GM12878 (cell line): ENCODE measurements around the gene SYNRG. TPM values are rescaled to one million over a fixed set of nuclear protein-coding genes. Genes with fewer than 3 reads are reported as not detected.

Experiments
- ATAC-seq: fragments of 200-7000 bp; cut with Tn5 transposase; 3 replicates; pipeline ENCODE4 v1.9.1; 2020; ENCODE audit warnings: mild to moderate bottlenecking, moderate library complexity
- BruUV-seq: library from RNA; stranded (reverse); fragments of 400-500 nt; replicated peaks from 2 replicates; lab custom pipeline; 2021; lab: Mats Ljungman, UMichigan
- CTCF ChIA-PET: fragments of 300-600 bp; sonication (Branson Sonifier 250); formaldehyde crosslinking; extraction: SDS; loops from one replicate; lab custom pipeline; 2021; ENCODE audit warnings: inconsistent platforms; lab: Yijun Ruan, JAX
- POLR2A ChIA-PET: fragments of 350-600 bp; formaldehyde crosslinking; extraction: SDS; loops from one replicate; lab custom pipeline; 2021; ENCODE audit warnings: inconsistent platforms; lab: Charles Lee
- RAD21 ChIA-PET: fragments of 300-600 bp; sonication (Branson Sonifier 250); formaldehyde crosslinking; loops from one replicate; lab custom pipeline; 2023; ENCODE audit warnings: antibody characterized with exemption; ENCODE audit not compliant: unreplicated experiment; lab: Charles Lee
- SMC1A ChIA-PET: fragments of 300-600 bp; sonication (Branson Sonifier 250); formaldehyde crosslinking; loops from one replicate; lab custom pipeline; 2023; ENCODE audit not compliant: unreplicated experiment, uncharacterized antibody; lab: Charles Lee
- DNase-seq: peaks from one replicate; pipeline ENCODE4 v3.0.0-alpha.2; 2011; ENCODE audit warnings: low read depth, low spot score
- FAIRE-seq: peaks from 3 replicates; lab custom pipeline; 2011; peaks lifted over from hg19 to GRCh38; lab: Jason Lieb, UNC
- H2AFZ ChIP-seq: 2 replicates; pipeline ENCODE4 v1.6.0; 2011; ENCODE audit warnings: low read depth, low read length, control low read depth; ENCODE audit not compliant: control insufficient read depth
- H3K27ac ChIP-seq: 2 replicates; pipeline ENCODE4 v1.5.1; 2011; ENCODE audit warnings: control low read depth; ENCODE audit not compliant: control insufficient read depth, insufficient read depth
- H3K27me3 ChIP-seq, 2 experiments: replicated peaks in 1 of 2; 2 replicates each; pipeline versions ENCODE4 v1.6.0 to v1.6.1; 2011; ENCODE audit warnings: low read length in 1 of 2; ENCODE audit not compliant: control insufficient read depth in 2 of 2, insufficient read depth in 2 of 2
- H3K36me3 ChIP-seq, 2 experiments: 2 replicates each; pipeline ENCODE4 v1.5.1; 2011; ENCODE audit warnings: low read length in 1 of 2; ENCODE audit not compliant: control insufficient read depth in 2 of 2, insufficient read depth in 2 of 2
- H3K4me1 ChIP-seq: 2 replicates; pipeline ENCODE4 v1.6.1; 2011; ENCODE audit warnings: mild to moderate bottlenecking, low read length, moderate library complexity, mixed read lengths; ENCODE audit not compliant: control insufficient read depth, insufficient read depth
- H3K4me2 ChIP-seq: 2 replicates; pipeline ENCODE4 v1.6.0; 2011; ENCODE audit warnings: control low read depth; ENCODE audit not compliant: control insufficient read depth, insufficient read depth
- H3K4me3 ChIP-seq: fragments of 200-600 bp; sonication (generic); 2 replicates; pipeline ENCODE4 v1.5.1; 2016
- H3K79me2 ChIP-seq: 2 replicates; pipeline ENCODE4 v1.6.0; 2011; ENCODE audit warnings: low read length; ENCODE audit not compliant: control insufficient read depth, insufficient read depth
- H3K9ac ChIP-seq: 2 replicates; pipeline ENCODE4 v1.8.0; 2011; ENCODE audit warnings: low read length, control low read depth, mixed read lengths; ENCODE audit not compliant: control insufficient read depth, insufficient read depth
- H3K9me3 ChIP-seq: replicated peaks from 3 replicates; pipeline ENCODE4 v1.5.1; 2011; ENCODE audit warnings: mild to moderate bottlenecking, low read length; ENCODE audit not compliant: control insufficient read depth, insufficient read depth
- H4K20me1 ChIP-seq: 2 replicates; pipeline ENCODE4 v1.6.0; 2011; ENCODE audit not compliant: control insufficient read depth, insufficient read depth
- BRCA1 ChIP-seq: IDR thresholded peaks from 2 replicates; pipeline ENCODE4 v1.6.1; 2011; ENCODE audit warnings: low read depth, low read length, improper control_type of control experiment
- CBX3 ChIP-seq: fragments of 200-600 bp; sonication (generic); IDR thresholded peaks from 2 replicates; pipeline ENCODE4 v1.6.1; 2016; ENCODE audit warnings: low read depth, borderline replicate concordance
- CREM ChIP-seq: IDR thresholded peaks from 2 replicates; pipeline ENCODE4 v1.6.1; 2014; ENCODE audit warnings: antibody characterized with exemption, low read depth
- EP300 ChIP-seq, 2 experiments: fragments of 150-350 bp in 1 of 2; IDR thresholded peaks; 2 replicates each; pipeline ENCODE4 v1.6.1; 2011 to 2012; ENCODE audit warnings: low read depth in 2 of 2, low read length in 2 of 2, borderline replicate concordance in 1 of 2, improper control_type of control experiment in 1 of 2, inconsistent platforms in 1 of 2; ENCODE audit not compliant: control insufficient read depth in 1 of 2
- FOXK2 ChIP-seq: fragments of 450-650 bp; IDR thresholded peaks from 2 replicates; pipeline ENCODE4 v1.6.1; 2017; ENCODE audit warnings: mild to moderate bottlenecking, moderate library complexity
- GABPA ChIP-seq: IDR thresholded peaks from 2 replicates; pipeline ENCODE4 v1.6.1; 2014; ENCODE audit warnings: antibody characterized with exemption, low read depth, mild to moderate bottlenecking, inconsistent platforms
- HDAC6 ChIP-seq: fragments of 200-600 bp; sonication (generic); IDR thresholded peaks from one replicate; pipeline ENCODE4 v1.8.0; 2017; ENCODE audit warnings: antibody characterized with exemption; ENCODE audit not compliant: unreplicated experiment
- HSF1 ChIP-seq: fragments of 150-350 bp; IDR thresholded peaks from 2 replicates; pipeline ENCODE4 v1.6.1; 2014; ENCODE audit warnings: mild to moderate bottlenecking, low read depth, low read length
- KAT2A ChIP-seq: conservative IDR thresholded peaks from 2 replicates; pipeline ENCODE4 v1.6.1; 2011; ENCODE audit warnings: low read depth, low read length; ENCODE audit not compliant: control insufficient read depth
- NR2C1 ChIP-seq: fragments of 450-650 bp; IDR thresholded peaks from 2 replicates; pipeline ENCODE4 v1.6.1; 2017; ENCODE audit warnings: antibody characterized with exemption, mild to moderate bottlenecking, moderate library complexity
- PML ChIP-seq: IDR thresholded peaks from 2 replicates; pipeline ENCODE4 v1.6.1; 2012; ENCODE audit warnings: low read length, inconsistent platforms
- POLR2AphosphoS5 ChIP-seq: IDR thresholded peaks from 2 replicates; pipeline ENCODE4 v1.6.1; 2011; ENCODE audit warnings: mild to moderate bottlenecking, low read length, inconsistent platforms
- RCOR1 ChIP-seq: conservative IDR thresholded peaks from 2 replicates; pipeline ENCODE4 v1.6.1; 2012; ENCODE audit warnings: low read depth, low read length, improper control_type of control experiment
- RELA ChIP-seq: fragments of 450-650 bp; IDR thresholded peaks from 2 replicates; pipeline ENCODE4 v1.8.0; 2014; ENCODE audit warnings: borderline replicate concordance; ENCODE audit not compliant: partially characterized antibody
- RUNX3 ChIP-seq: IDR thresholded peaks from 2 replicates; pipeline ENCODE4 v1.6.1; 2012; ENCODE audit warnings: low read length, inconsistent platforms
- SMAD5 ChIP-seq: IDR thresholded peaks from 2 replicates; pipeline ENCODE4 v1.6.1; 2016; ENCODE audit warnings: antibody characterized with exemption, low read depth
- SMC3 ChIP-seq: IDR thresholded peaks from 2 replicates; pipeline ENCODE4 v1.6.1; 2011; ENCODE audit warnings: low read length, improper control_type of control experiment, borderline replicate concordance
- SPI1 ChIP-seq: IDR thresholded peaks from 2 replicates; pipeline ENCODE4 v1.6.1; 2011; ENCODE audit warnings: low read depth, mild to moderate bottlenecking, low read length, moderate library complexity, borderline replicate concordance; ENCODE audit not compliant: insufficient read depth
- YY1 ChIP-seq: IDR thresholded peaks from 2 replicates; pipeline ENCODE4 v1.6.1; 2011; ENCODE audit warnings: low read depth, mild to moderate bottlenecking, low read length
- WGBS: methylation state at CpG from one replicate; pipeline ENCODE4 v1.1.6; 2016; ENCODE audit warnings: low lambda C conversion rate; ENCODE audit not compliant: insufficient replicate concordance, insufficient coverage; ENCODE audit errors: missing lambda C conversion rate; 5-methylcytosine and 5-hydroxymethylcytosine counted together
- in situ Hi-C: fragments of 300-500 bp; cut with MboI; formaldehyde crosslinking; loops from 9 replicates; pipeline ENCODE4 v1.14.3; 2018; ENCODE audit warnings: mixed read lengths
- intact Hi-C: fragments of 100-400 bp; cut with micrococcal nuclease; formaldehyde crosslinking; loops from one replicate; pipeline ENCODE4 v1.14.2; 2022; ENCODE audit not compliant: unreplicated experiment
- polyA plus RNA-seq, 11 experiments: library from polyadenylated mRNA; depleted of rRNA in 4 of 11; unstranded in 6 of 11; stranded (reverse) in 5 of 11; fragments of >200 nt; fragmentation: Nextera tagmentation in 4 of 11; fragmentation: Illumina TruSeq in 1 of 11; extraction: Ambion mirVana in 4 of 11; extraction: Trizol in 1 of 11; gene quantifications; 1 replicate in 1 of 11; 2 replicates in 10 of 11; pipeline versions ENCODE4 v1.2.1 to v1.2.3, GENCODE V29; 2011 to 2016; ENCODE audit warnings: inconsistent platforms in 2 of 11, missing spikeins in 2 of 11, low read depth in 1 of 11
- total RNA-seq, 4 experiments: library from RNA; depleted of rRNA in 3 of 4; stranded (reverse); fragments of >200 nt in 3 of 4; fragmentation: Illumina TruSeq in 1 of 4; extraction: Trizol in 1 of 4; gene quantifications; 2 replicates each; pipeline versions ENCODE4 v1.2.1 to v1.2.3, GENCODE V29; 2013 to 2021
- TF ChIP-seq, protein P1 (sequence below): fragments of 450-650 bp; IDR thresholded peaks from 2 replicates; pipeline ENCODE4 v1.6.1; 2016; ENCODE audit warnings: mild to moderate bottlenecking, moderate library complexity, borderline replicate concordance

The SYNRG gene
- total and polyA plus RNA-seq, 10 of the 15 experiments (the other 5 are each of a cell fraction or from before 2014, with no cell fraction given) = 5.2 to 40.4 (median 26.7) TPM

GRCh38 chr17:37475731-37476420, 133.3 kb downstream of the SYNRG start (continued):
- TF ChIP-seq RCOR1 = no peak
- no peak for TF ChIP-seq YY1
- no peak for TF ChIP-seq GABPA
- TF ChIP-seq CREM = no peak

DNA sequence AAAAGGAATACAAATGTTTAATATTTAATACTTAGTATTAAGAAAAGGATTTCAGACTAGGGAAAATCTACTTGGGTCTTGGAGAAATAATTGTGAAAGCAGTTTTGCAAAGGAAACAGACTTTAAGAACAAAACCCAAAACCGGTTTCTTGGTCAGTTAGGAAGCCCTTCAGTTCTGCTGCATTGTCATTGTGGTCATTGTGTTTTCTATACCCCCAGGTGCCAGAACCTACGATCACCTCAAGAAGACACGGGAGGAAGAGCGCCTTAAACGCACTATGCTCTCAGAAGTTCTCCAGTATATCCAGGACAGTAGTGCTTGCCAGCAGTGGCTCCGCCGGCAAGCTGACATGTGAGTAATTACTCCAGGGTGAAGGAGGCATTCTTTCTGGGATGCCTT, 139.0 kb downstream of the SYNRG start:
- RAD21 ChIA-PET = no interaction called here
- TF ChIP-seq SMC3 = no peak
- TF ChIP-seq EP300 (IDR thresholded peaks at IDR 0.05; ENCODE audit: borderline replicate concordance in 1 of 2, control insufficient read depth in 1 of 2, low read depth in 2 of 2, low read length in 2 of 2) = no peak
- TF ChIP-seq CBX3 = no peak
- TF ChIP-seq KAT2A = no peak
- TF ChIP-seq FOXK2 = no peak
- TF ChIP-seq BRCA1 = no peak
- TF ChIP-seq POLR2AphosphoS5 = no peak
- TF ChIP-seq, protein P1, sequence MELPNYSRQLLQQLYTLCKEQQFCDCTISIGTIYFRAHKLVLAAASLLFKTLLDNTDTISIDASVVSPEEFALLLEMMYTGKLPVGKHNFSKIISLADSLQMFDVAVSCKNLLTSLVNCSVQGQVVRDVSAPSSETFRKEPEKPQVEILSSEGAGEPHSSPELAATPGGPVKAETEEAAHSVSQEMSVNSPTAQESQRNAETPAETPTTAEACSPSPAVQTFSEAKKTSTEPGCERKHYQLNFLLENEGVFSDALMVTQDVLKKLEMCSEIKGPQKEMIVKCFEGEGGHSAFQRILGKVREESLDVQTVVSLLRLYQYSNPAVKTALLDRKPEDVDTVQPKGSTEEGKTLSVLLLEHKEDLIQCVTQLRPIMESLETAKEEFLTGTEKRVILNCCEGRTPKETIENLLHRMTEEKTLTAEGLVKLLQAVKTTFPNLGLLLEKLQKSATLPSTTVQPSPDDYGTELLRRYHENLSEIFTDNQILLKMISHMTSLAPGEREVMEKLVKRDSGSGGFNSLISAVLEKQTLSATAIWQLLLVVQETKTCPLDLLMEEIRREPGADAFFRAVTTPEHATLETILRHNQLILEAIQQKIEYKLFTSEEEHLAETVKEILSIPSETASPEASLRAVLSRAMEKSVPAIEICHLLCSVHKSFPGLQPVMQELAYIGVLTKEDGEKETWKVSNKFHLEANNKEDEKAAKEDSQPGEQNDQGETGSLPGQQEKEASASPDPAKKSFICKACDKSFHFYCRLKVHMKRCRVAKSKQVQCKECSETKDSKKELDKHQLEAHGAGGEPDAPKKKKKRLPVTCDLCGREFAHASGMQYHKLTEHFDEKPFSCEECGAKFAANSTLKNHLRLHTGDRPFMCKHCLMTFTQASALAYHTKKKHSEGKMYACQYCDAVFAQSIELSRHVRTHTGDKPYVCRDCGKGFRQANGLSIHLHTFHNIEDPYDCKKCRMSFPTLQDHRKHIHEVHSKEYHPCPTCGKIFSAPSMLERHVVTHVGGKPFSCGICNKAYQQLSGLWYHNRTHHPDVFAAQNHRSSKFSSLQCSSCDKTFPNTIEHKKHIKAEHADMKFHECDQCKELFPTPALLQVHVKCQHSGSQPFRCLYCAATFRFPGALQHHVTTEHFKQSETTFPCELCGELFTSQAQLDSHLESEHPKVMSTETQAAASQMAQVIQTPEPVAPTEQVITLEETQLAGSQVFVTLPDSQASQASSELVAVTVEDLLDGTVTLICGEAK = no peak
- TF ChIP-seq HSF1 = no peak
- no peak for TF ChIP-seq RELA
- TF ChIP-seq HDAC6 = no peak
- no peak for TF ChIP-seq RUNX3
- TF ChIP-seq NR2C1 = no peak
- no peak for TF ChIP-seq SMAD5
- TF ChIP-seq PML = no peak
- TF ChIP-seq SPI1 = no peak
- Histone ChIP-seq H3K27me3 (no peaks in the 10 kb centered on the region), H3K9me3 (no peaks in the 10 kb centered on the region), H3K4me1 (no peaks in the 10 kb centered on the region), H3K4me2 (no peak overlapping the region), H3K36me3 (peaks cover 8 to 16% of the 10 kb centered on the region in 2 experiments), H3K79me2 (no peaks in the 10 kb centered on the region), H2AFZ (no peak overlapping the region), H3K4me3 (no peak overlapping the region), H4K20me1 (no peaks in the 10 kb centered on the region), H3K27ac (no peak overlapping the region), H3K9ac (no peak overlapping the region)
- in situ Hi-C loops = no loop called here
- SMC1A ChIA-PET = no interaction called here
- no peak for ATAC-seq
- no peak for FAIRE-seq
- intact Hi-C loops = no loop called here
- no TSS peak for BruUV-seq
- DNase-seq = no peak
- CTCF ChIA-PET = no interaction called here
- POLR2A ChIA-PET = no interaction called here
- 96% methylated on average over 7 of the region's 7 CpGs for WGBS
